ENCODE results near the gene PDZD11. TPM values are rescaled to one million over a fixed set of nuclear protein-coding genes. Genes with fewer than 3 reads are reported as not detected.

Gene PDZD11
- total RNA-seq, 1 experiment from 2014 or later, result 30.6 TPM

DNA sequence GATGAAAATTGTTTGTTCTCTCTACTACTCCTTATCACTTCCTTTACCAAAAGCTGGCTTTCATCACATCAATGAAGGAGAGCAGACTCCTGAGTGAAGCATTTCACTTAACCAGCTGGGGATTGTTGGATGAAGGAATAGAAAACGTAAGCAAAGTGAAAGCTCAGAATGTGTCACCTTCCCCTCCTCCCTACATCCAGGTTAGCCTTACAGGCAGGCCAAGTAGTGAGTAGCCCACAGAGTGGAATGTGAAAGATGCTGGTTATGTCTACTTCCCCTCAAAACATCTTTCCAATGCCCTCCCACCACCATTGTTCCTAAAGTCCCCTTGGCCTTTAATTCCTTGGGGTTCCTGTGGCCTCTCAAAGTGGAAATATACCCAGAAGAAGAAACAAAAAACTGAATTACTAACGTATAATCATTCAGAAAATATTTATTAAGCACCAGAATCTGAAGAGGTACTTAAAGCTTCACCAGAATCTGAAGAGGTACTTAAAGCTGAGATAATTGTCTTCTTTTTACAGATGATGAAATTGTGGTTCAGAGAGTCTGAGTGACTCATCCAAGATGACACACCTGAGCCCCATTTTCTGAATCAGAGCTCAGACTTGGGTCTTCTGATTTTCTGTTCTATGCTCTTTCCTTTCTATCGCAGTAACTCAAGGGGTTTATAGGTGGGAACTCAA lies 36.2 kb downstream of the PDZD11 start:
- Mint-ChIP-seq H3K4me1 (peaks cover 10% of the 10 kb centered on the region in 2 experiments), H3K27me3 (ENCODE audit: low read depth) (no peaks in the 10 kb centered on the region), H3K27ac (no peak overlapping the region), H3K4me3 (no peak overlapping the region), H3K9me3 (peaks cover 68 to 78% of the 10 kb centered on the region in 2 experiments), H3K36me3 (ENCODE audit: insufficient read depth in 1 of 3, low read depth in 3 of 3) (peaks cover 0 to 5% (median 0%) of the 10 kb centered on the region in 3 experiments; a peak in 3 of 7 replicates)
- no CpG with 5 or more reads among the region's 3 CpGs for WGBS (ENCODE audit: extremely low coverage, insufficient read length, low lambda C conversion rate)
- H3K4me1 ChIP-seq (ENCODE audit: insufficient read depth, low read length), result no peaks in the 10 kb centered on the region
- H3K23me2 ChIP-seq (ENCODE audit: insufficient read length, low read depth, low read length, poor library complexity, severe bottlenecking), result no peaks in the 10 kb centered on the region
- H3K79me1 ChIP-seq (ENCODE audit: insufficient read depth, low read depth, low read length, poor library complexity, severe bottlenecking), result no peaks in the 10 kb centered on the region
- no peaks in the 10 kb centered on the region for H3K27me3 ChIP-seq (ENCODE audit: insufficient read depth, low read length)
- no peak overlapping the region for H3K4ac ChIP-seq (ENCODE audit: low read depth, low read length)
- no peak overlapping the region for H2BK5ac ChIP-seq (ENCODE audit: insufficient read length, low read length)
- H3K27ac ChIP-seq (ENCODE audit: insufficient read length, low read depth, low read length), result no peak overlapping the region
- no peak overlapping the region for H3K56ac ChIP-seq (ENCODE audit: insufficient read length, low read depth, low read length)
- no peak overlapping the region for H3K4me2 ChIP-seq (ENCODE audit: insufficient read depth, insufficient read length, low read length)
- no peak overlapping the region for H2BK15ac ChIP-seq (ENCODE audit: low read depth, low read length)
- H4K5ac ChIP-seq (ENCODE audit: insufficient read length, low read depth, low read length), result no peak overlapping the region
- H3K9me3 ChIP-seq (ENCODE audit: control insufficient read depth, low read depth, low read length), result peaks cover 42% of the 10 kb centered on the region
- no peak overlapping the region for H3K9ac ChIP-seq (ENCODE audit: extremely low read depth, insufficient read length, low read length)
- no peak overlapping the region for H4K8ac ChIP-seq (replicated peaks; ENCODE audit: insufficient read length, low read depth, low read length)
- no peak overlapping the region for H2BK12ac ChIP-seq (ENCODE audit: insufficient read length, low read depth, low read length)
- H3T11ph ChIP-seq (ENCODE audit: low read length), result no peak overlapping the region
- H3K14ac ChIP-seq (ENCODE audit: insufficient read depth, low read length), result no peak overlapping the region
- no peaks in the 10 kb centered on the region for H4K20me1 ChIP-seq (ENCODE audit: control insufficient read depth, insufficient read depth, insufficient read length)
- no peak overlapping the region for H3K18ac ChIP-seq (ENCODE audit: insufficient read length, low read depth, low read length)
- no peak overlapping the region for H2BK120ac ChIP-seq (ENCODE audit: low read depth, low read length, poor library complexity, severe bottlenecking)
- no peak overlapping the region for H2BK20ac ChIP-seq (ENCODE audit: low read depth, low read length, poor library complexity, severe bottlenecking)
- H3K23ac ChIP-seq (ENCODE audit: insufficient read length, low read depth, low read length), result no peak overlapping the region
- no peak for DNase-seq
- no peaks in the 10 kb centered on the region for H3K79me2 ChIP-seq (ENCODE audit: insufficient read depth, low read length)
- H4K91ac ChIP-seq (ENCODE audit: insufficient read length, low read depth, low read length), result no peak overlapping the region
- TF ChIP-seq, protein P1, sequence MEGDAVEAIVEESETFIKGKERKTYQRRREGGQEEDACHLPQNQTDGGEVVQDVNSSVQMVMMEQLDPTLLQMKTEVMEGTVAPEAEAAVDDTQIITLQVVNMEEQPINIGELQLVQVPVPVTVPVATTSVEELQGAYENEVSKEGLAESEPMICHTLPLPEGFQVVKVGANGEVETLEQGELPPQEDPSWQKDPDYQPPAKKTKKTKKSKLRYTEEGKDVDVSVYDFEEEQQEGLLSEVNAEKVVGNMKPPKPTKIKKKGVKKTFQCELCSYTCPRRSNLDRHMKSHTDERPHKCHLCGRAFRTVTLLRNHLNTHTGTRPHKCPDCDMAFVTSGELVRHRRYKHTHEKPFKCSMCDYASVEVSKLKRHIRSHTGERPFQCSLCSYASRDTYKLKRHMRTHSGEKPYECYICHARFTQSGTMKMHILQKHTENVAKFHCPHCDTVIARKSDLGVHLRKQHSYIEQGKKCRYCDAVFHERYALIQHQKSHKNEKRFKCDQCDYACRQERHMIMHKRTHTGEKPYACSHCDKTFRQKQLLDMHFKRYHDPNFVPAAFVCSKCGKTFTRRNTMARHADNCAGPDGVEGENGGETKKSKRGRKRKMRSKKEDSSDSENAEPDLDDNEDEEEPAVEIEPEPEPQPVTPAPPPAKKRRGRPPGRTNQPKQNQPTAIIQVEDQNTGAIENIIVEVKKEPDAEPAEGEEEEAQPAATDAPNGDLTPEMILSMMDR (conservative IDR thresholded peaks at IDR 0.05), result no peak
- no peak overlapping the region for H2AFZ ChIP-seq (ENCODE audit: low read length)
- no peak overlapping the region for H2AK5ac ChIP-seq (ENCODE audit: insufficient read length, low read length)
